ENCODE results near the gene PTEN. TPM values are rescaled to one million over a fixed set of nuclear protein-coding genes. Genes with fewer than 3 reads are reported as not detected.

PTEN gene
- total RNA-seq, 1 donor from 2014 or later: 101 TPM

GRCh38 chr10:87869773-87870551 is 6.5 kb downstream of the PTEN start:
- Histone ChIP-seq H3K27me3 (ENCODE audit: low read depth) (no peaks in the 10 kb centered on the region), H3K4me3 (peak overlapping the region; percentile 95), H3K9me3 (no peaks in the 10 kb centered on the region), H3K27ac (no peak overlapping the region), H3K4me1 (peaks cover 62% of the 10 kb centered on the region), H3K36me3 (no peaks in the 10 kb centered on the region)
- DNase-seq (no peak), ATAC-seq (no peak)
- intact Hi-C loops (cut with DNase I): loop anchor here (5.0 kb wide), 1 partner anchor 517 kb away; no protein-coding TSS in a partner anchor
- TF ChIP-seq CTCF (IDR thresholded peaks at IDR 0.05): no peak

GRCh38 chr10:87872828-87873227 is 9.4 kb downstream of the PTEN start:
- H3K9me3 ChIP-seq: no peaks in the 10 kb centered on the region
- no peaks in the 10 kb centered on the region for H3K27me3 ChIP-seq (ENCODE audit: low read depth)
- no peak overlapping the region for H3K4me3 ChIP-seq
- DNase-seq (no peak), ATAC-seq (no peak)
- H3K27ac ChIP-seq: no peak overlapping the region
- TF ChIP-seq CTCF (IDR thresholded peaks at IDR 0.05): no peak
- intact Hi-C loops (cut with DNase I): no loop called here
- no peaks in the 10 kb centered on the region for H3K36me3 ChIP-seq
- H3K4me1 ChIP-seq: peaks cover 83% of the 10 kb centered on the region

GRCh38 chr10:87873656-87874055 is 10.2 kb downstream of the PTEN start:
- Histone ChIP-seq H3K4me3 (no peak overlapping the region), H3K27ac (no peak overlapping the region), H3K9me3 (no peaks in the 10 kb centered on the region), H3K4me1 (peaks cover 74% of the 10 kb centered on the region), H3K36me3 (no peaks in the 10 kb centered on the region), H3K27me3 (ENCODE audit: low read depth) (no peaks in the 10 kb centered on the region)
- DNase-seq (no peak), ATAC-seq (no peak)
- TF ChIP-seq CTCF (IDR thresholded peaks at IDR 0.05): no peak
- intact Hi-C loops (cut with DNase I): no loop called here

- peaks cover 52% of the 10 kb centered on the region for H3K4me1 ChIP-seq
- no peaks in the 10 kb centered on the region for H3K9me3 ChIP-seq
- H3K27me3 ChIP-seq (ENCODE audit: low read depth): no peaks in the 10 kb centered on the region
- no peak overlapping the region for H3K27ac ChIP-seq
- H3K4me3 ChIP-seq: no peak overlapping the region
- no peak for DNase-seq
- intact Hi-C loops (cut with DNase I): no loop called here
- no peak for TF ChIP-seq CTCF (IDR thresholded peaks at IDR 0.05)
- no peak for ATAC-seq
- H3K36me3 ChIP-seq: peaks cover 8% of the 10 kb centered on the region
Measured at GRCh38 chr10:87875929-87876571, 12.6 kb downstream of the PTEN start.

- peaks cover 43% of the 10 kb centered on the region for H3K4me1 ChIP-seq
- no peaks in the 10 kb centered on the region for H3K27me3 ChIP-seq (ENCODE audit: low read depth)
- intact Hi-C loops (cut with DNase I): no loop called here
- H3K27ac ChIP-seq: no peak overlapping the region
- peaks cover 8% of the 10 kb centered on the region for H3K36me3 ChIP-seq
- no peak overlapping the region for H3K4me3 ChIP-seq
- ATAC-seq (no peak), DNase-seq (no peak)
- TF ChIP-seq CTCF (IDR thresholded peaks at IDR 0.05): no peak
- no peaks in the 10 kb centered on the region for H3K9me3 ChIP-seq
Measured at GRCh38 chr10:87878664-87879459, 15.4 kb downstream of the PTEN start.

Data from lower lobe of right lung (tissue), 2 donors.